ENCODE results near the gene CCDC152.
"Not testable (repeated sequence)": the region's sequence is repeated elsewhere in the genome, so short reads cannot be mapped to it uniquely, and the experiment has no call there.

CCDC152 gene

DNA sequence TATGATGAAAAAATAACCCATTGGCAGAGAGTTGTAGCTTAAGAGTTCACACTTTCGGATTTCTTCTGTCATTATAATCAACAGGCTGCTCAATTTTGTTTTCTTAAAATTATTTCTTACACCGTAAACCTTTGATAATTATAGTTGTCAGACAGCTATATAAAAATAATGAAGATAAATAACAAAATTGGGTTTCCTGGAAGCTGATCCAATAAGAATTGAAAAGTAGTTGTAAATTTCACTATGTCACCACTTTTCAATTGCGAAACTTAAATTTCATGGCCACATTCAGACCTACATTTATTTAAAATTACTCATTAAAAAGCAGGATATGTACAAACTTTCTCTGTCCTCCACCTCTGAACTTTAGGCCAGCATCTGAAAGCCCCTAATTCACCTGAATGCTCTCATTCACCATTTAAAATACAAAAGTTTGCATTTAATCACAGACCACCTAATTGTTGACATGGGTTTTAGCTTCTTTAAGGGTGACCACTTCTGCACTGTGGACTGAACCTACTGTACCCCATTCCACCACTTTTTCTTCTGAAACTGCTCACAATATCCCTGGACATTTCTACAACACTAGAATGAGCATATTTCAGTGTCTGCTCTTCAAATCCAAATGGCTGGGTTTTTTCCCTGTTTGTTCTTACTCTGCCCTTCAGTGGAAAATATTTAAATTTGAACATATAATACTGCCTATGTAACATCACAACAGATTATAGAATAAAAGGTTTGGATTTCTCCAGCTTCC lies 54.4 kb downstream of the CCDC152 start:
- Histone ChIP-seq H3K36me3 (no peaks in the 10 kb centered on the region), H3K4me3 (ENCODE audit: low read depth in 1 of 2, low read length in 1 of 2) (no peak overlapping the region), H3K27me3 (no peaks in the 10 kb centered on the region), H3K27ac (no peak overlapping the region), H3K4me1 (ENCODE audit: control insufficient read depth in 1 of 2, insufficient read depth in 1 of 2, low read depth in 1 of 2, low read length in 1 of 2) (peaks cover 0 to 7% of the 10 kb centered on the region in 2 experiments), H3K9me3 (no peaks in the 10 kb centered on the region)
- no peak for TF ChIP-seq CTCF (IDR thresholded peaks at IDR 0.05)

- H3K27ac ChIP-seq = no peak within 1 kb of the TSS
- TF ChIP-seq CTCF (IDR thresholded peaks at IDR 0.05) = no peak
- H3K9me3 ChIP-seq = no peaks in the 10 kb centered on the region
- peaks cover 0 to 7% of the 10 kb centered on the region in 2 experiments for H3K4me1 ChIP-seq (ENCODE audit: control insufficient read depth in 1 of 2, insufficient read depth in 1 of 2, low read depth in 1 of 2, low read length in 1 of 2)
- H3K27me3 ChIP-seq = no peaks in the 10 kb centered on the region
- H3K36me3 ChIP-seq = no peaks in the 10 kb centered on the region
- no peak within 1 kb of the TSS for H3K4me3 ChIP-seq (ENCODE audit: low read depth in 1 of 2, low read length in 1 of 2)
Observed at GRCh38 chr5:42811591-42812446, 55.2 kb downstream of the CCDC152 start, which contains the start of gene SELENOP. Gene SELENOP, minus strand, starts transcription at chr5:42811892. Its CDS starts 3,539 bp downstream, at chr5:42808353.

- Histone ChIP-seq H3K36me3 (no peaks in the 10 kb centered on the region), H3K27me3 (no peaks in the 10 kb centered on the region), H3K27ac (no peak overlapping the region), H3K4me1 (ENCODE audit: control insufficient read depth in 1 of 2, insufficient read depth in 1 of 2, low read depth in 1 of 2, low read length in 1 of 2) (peaks cover 0 to 7% of the 10 kb centered on the region in 2 experiments), H3K4me3 (ENCODE audit: low read depth in 1 of 2, low read length in 1 of 2) (no peak overlapping the region), H3K9me3 (no peaks in the 10 kb centered on the region)
- no peak for TF ChIP-seq CTCF (IDR thresholded peaks at IDR 0.05)
Observed at GRCh38 chr5:42812620-42813019, 56.0 kb downstream of the CCDC152 start.

- Histone ChIP-seq H3K27ac (no peak overlapping the region), H3K27me3 (no peaks in the 10 kb centered on the region), H3K4me3 (ENCODE audit: low read depth in 1 of 2, low read length in 1 of 2) (no peak overlapping the region), H3K9me3 (no peaks in the 10 kb centered on the region), H3K4me1 (ENCODE audit: control insufficient read depth in 1 of 2, insufficient read depth in 1 of 2, low read depth in 1 of 2, low read length in 1 of 2) (peaks cover 0 to 7% of the 10 kb centered on the region in 2 experiments), H3K36me3 (no peaks in the 10 kb centered on the region)
- no peak for TF ChIP-seq CTCF (IDR thresholded peaks at IDR 0.05)
Observed at GRCh38 chr5:42813533-42813932, 56.9 kb downstream of the CCDC152 start.

DNA sequence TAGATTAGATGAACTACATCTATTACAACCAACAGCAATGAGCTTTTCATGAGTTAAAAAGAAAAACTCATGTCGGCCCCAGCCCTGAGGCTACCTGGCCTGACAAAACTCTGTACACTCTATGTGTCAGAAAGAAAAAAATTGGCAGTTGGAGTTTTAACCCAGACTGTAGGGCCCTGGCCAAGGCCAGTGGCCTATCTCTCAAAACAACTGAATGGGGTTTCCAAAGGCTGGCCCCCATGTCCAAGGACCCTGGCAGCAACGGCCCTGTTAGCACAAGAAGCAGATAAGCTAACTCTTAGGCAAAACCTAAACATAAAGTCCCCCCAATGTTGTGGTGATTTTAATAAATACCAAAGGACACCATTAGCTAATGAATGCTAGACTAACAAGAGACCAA lies 59.9 kb downstream of the CCDC152 start:
- H3K9me3 ChIP-seq; H3K27me3 ChIP-seq; H3K4me1 ChIP-seq (ENCODE audit: control insufficient read depth in 1 of 2, insufficient read depth in 1 of 2, low read depth in 1 of 2, low read length in 1 of 2); H3K27ac ChIP-seq; H3K4me3 ChIP-seq (ENCODE audit: low read depth in 1 of 2, low read length in 1 of 2); H3K36me3 ChIP-seq: not testable (repeated sequence)

- no peaks in the 10 kb centered on the region for H3K4me1 ChIP-seq (ENCODE audit: control insufficient read depth in 1 of 2, insufficient read depth in 1 of 2, low read depth in 1 of 2, low read length in 1 of 2)
- no peak overlapping the region for H3K27ac ChIP-seq
- H3K9me3 ChIP-seq = no peaks in the 10 kb centered on the region
- no peak overlapping the region for H3K4me3 ChIP-seq (ENCODE audit: low read depth in 1 of 2, low read length in 1 of 2)
- TF ChIP-seq CTCF (IDR thresholded peaks at IDR 0.05) = no peak
- H3K36me3 ChIP-seq = no peaks in the 10 kb centered on the region
- no peaks in the 10 kb centered on the region for H3K27me3 ChIP-seq
Observed at GRCh38 chr5:42819745-42820144, 63.1 kb downstream of the CCDC152 start.

Measured in neutrophil (primary cell).